ENCODE data around the gene APC.
"Not testable (repeated sequence)": the region's sequence is repeated elsewhere in the genome, so short reads cannot be mapped to it uniquely, and the experiment has no call there.

APC gene

GRCh38 chr5:112886975-112887374, 149.3 kb downstream of the APC start:
- no peak for TF ChIP-seq CTCF (IDR thresholded peaks at IDR 0.05; ENCODE audit: poor library complexity, severe bottlenecking)
- H3K36me3 ChIP-seq (ENCODE audit: low read depth): peaks cover 88% of the 10 kb centered on the region
- no peak for DNase-seq (ENCODE audit: low spot score)
- H3K9me3 ChIP-seq (ENCODE audit: severe bottlenecking): no peaks in the 10 kb centered on the region
- H3K27ac ChIP-seq (ENCODE audit: poor library complexity, severe bottlenecking): no peak overlapping the region
- H3K4me1 ChIP-seq (ENCODE audit: insufficient read depth, poor library complexity, severe bottlenecking): no peaks in the 10 kb centered on the region
- no peaks in the 10 kb centered on the region for H3K27me3 ChIP-seq (ENCODE audit: insufficient read depth, poor library complexity, severe bottlenecking)
- ATAC-seq (ENCODE audit: low read depth): no peak
- H3K4me3 ChIP-seq (ENCODE audit: severe bottlenecking): no peak overlapping the region

- not testable (repeated sequence) for DNase-seq (ENCODE audit: low spot score); H3K9me3 ChIP-seq (ENCODE audit: severe bottlenecking); ATAC-seq (ENCODE audit: low read depth); H3K4me3 ChIP-seq (ENCODE audit: severe bottlenecking); H3K27me3 ChIP-seq (ENCODE audit: insufficient read depth, poor library complexity, severe bottlenecking); H3K4me1 ChIP-seq (ENCODE audit: insufficient read depth, poor library complexity, severe bottlenecking); H3K27ac ChIP-seq (ENCODE audit: poor library complexity, severe bottlenecking)
- peaks cover 78% of the 10 kb centered on the region for H3K36me3 ChIP-seq (ENCODE audit: low read depth)
Measured at GRCh38 chr5:112892066-112892465, 154.4 kb downstream of the APC start.

- TF ChIP-seq CTCF (IDR thresholded peaks at IDR 0.05; ENCODE audit: poor library complexity, severe bottlenecking): no peak
- DNase-seq (ENCODE audit: low spot score): no peak
- no peak overlapping the region for H3K27ac ChIP-seq (ENCODE audit: poor library complexity, severe bottlenecking)
- H3K4me3 ChIP-seq (ENCODE audit: severe bottlenecking): no peak overlapping the region
- H3K27me3 ChIP-seq (ENCODE audit: insufficient read depth, poor library complexity, severe bottlenecking): no peaks in the 10 kb centered on the region
- H3K9me3 ChIP-seq (ENCODE audit: severe bottlenecking): no peaks in the 10 kb centered on the region
- peaks cover 78% of the 10 kb centered on the region for H3K36me3 ChIP-seq (ENCODE audit: low read depth)
- no peak for ATAC-seq (ENCODE audit: low read depth)
- H3K4me1 ChIP-seq (ENCODE audit: insufficient read depth, poor library complexity, severe bottlenecking): no peaks in the 10 kb centered on the region
Measured at GRCh38 chr5:112892776-112893175, 155.1 kb downstream of the APC start.

GRCh38 chr5:112895682-112896081, 158.0 kb downstream of the APC start:
- Histone ChIP-seq H3K36me3 (ENCODE audit: low read depth) (peaks cover 80% of the 10 kb centered on the region), H3K27ac (ENCODE audit: poor library complexity, severe bottlenecking) (no peak overlapping the region), H3K4me1 (ENCODE audit: insufficient read depth, poor library complexity, severe bottlenecking) (no peaks in the 10 kb centered on the region), H3K4me3 (ENCODE audit: severe bottlenecking) (no peak overlapping the region), H3K27me3 (ENCODE audit: insufficient read depth, poor library complexity, severe bottlenecking) (no peaks in the 10 kb centered on the region), H3K9me3 (ENCODE audit: severe bottlenecking) (no peaks in the 10 kb centered on the region)
- TF ChIP-seq CTCF (IDR thresholded peaks at IDR 0.05; ENCODE audit: poor library complexity, severe bottlenecking): no peak
- ATAC-seq (ENCODE audit: low read depth) (no peak), DNase-seq (ENCODE audit: low spot score) (no peak)
